Stimulated activated CD8-positive, alpha-beta memory T cell treated with anti-CD3 and anti-CD28 coated beads, Interleukin-7, amount 100 ng/mL, for 1 hour (primary cell): ENCODE measurements around the gene GJB4.
A peak's percentile ranks its signal among the peaks of the same experiment; 100 is the strongest.

Source experiments
- DNase-seq, 2 donors: peaks; one replicate each; pipeline ENCODE4 v3.0.0-alpha.2; 2020; ENCODE audit warnings: low read depth in 2 of 2

Gene GJB4

GRCh38 chr1:34778381-34778780, 18.8 kb downstream of the GJB4 start:
- DNase-seq, result no peak

- no peak for DNase-seq
Observed at GRCh38 chr1:34779005-34779404, 19.5 kb downstream of the GJB4 start.

- DNase-seq, result no peak
Observed at GRCh38 chr1:34779526-34779925, 20.0 kb downstream of the GJB4 start.

GRCh38 chr1:34779962-34780361, 20.4 kb downstream of the GJB4 start:
- DNase-seq, result no peak

- DNase-seq, result no peak
Observed at GRCh38 chr1:34780528-34780927, 21.0 kb downstream of the GJB4 start.

GRCh38 chr1:34781071-34781843, 21.7 kb downstream of the GJB4 start, which contains the start of gene GJB3:
Gene GJB3 (plus strand): TSS chr1:34781214. CDS start chr1:34784763, 3,549 bp downstream.
- no peak for DNase-seq

- no peak for DNase-seq
Observed at GRCh38 chr1:34781844-34782391, 22.4 kb downstream of the GJB4 start.

- DNase-seq, result no peak
Observed at GRCh38 chr1:34784751-34785221, 25.2 kb downstream of the GJB4 start.

GRCh38 chr1:34785231-34785874, 25.8 kb downstream of the GJB4 start:
- DNase-seq, result no peak

GRCh38 chr1:34785875-34786470, 26.4 kb downstream of the GJB4 start:
- DNase-seq, result no peak

GRCh38 chr1:34786521-34787325, 27.2 kb downstream of the GJB4 start:
- peak; percentile 4 to 27 for DNase-seq

- DNase-seq, result no peak
Observed at GRCh38 chr1:34787461-34788420, 28.2 kb downstream of the GJB4 start.

GRCh38 chr1:34790985-34791384, 31.4 kb downstream of the GJB4 start:
- no peak for DNase-seq

- no peak for DNase-seq
Observed at GRCh38 chr1:34792424-34792823, 32.9 kb downstream of the GJB4 start.

GRCh38 chr1:34792868-34793727, 33.6 kb downstream of the GJB4 start, which contains the start of gene GJA4:
Gene GJA4 (plus strand): TSS chr1:34792999. CDS start chr1:34794214, 1,215 bp downstream.
- DNase-seq, result no peak

GRCh38 chr1:34794001-34794789, 34.7 kb downstream of the GJB4 start:
- no peak for DNase-seq

- no peak for DNase-seq
Observed at GRCh38 chr1:34794790-34795180, 35.2 kb downstream of the GJB4 start.

GRCh38 chr1:34795916-34796315, 36.4 kb downstream of the GJB4 start:
- no peak for DNase-seq

GRCh38 chr1:34796990-34797389, 37.5 kb downstream of the GJB4 start:
- DNase-seq, result no peak
